ENCODE data around the gene TINAG. TPM values are rescaled to one million over a fixed set of nuclear protein-coding genes. Genes with fewer than 3 reads are reported as not detected.

TINAG gene
- total RNA-seq, 1 experiment from 2014 or later, result not detected

DNA sequence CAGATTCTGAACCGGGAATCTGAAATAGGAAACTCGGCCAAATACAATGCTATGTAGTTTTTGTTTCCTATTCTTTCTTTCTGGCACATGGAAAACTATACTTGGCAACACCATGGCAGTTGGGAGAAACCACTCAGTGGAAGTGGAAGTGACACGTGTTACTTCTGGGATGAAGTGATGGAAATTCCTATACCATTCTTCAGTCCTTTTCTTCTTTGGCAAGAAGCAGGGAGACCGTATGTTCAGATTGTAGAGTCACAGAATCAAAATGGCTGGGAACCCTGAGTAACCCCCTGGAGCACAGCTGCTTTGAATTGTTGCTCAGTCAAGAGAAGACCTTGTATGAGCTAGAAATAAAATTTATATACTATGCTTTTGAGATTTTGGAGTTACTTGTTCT lies 18.8 kb upstream of the TINAG start (continued):
- TF ChIP-seq, protein P1, sequence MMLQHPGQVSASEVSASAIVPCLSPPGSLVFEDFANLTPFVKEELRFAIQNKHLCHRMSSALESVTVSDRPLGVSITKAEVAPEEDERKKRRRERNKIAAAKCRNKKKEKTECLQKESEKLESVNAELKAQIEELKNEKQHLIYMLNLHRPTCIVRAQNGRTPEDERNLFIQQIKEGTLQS (IDR thresholded peaks at IDR 0.05), result no peak
- TF ChIP-seq RAD21 (IDR thresholded peaks at IDR 0.05; ENCODE audit: low read depth) (no peak), JUND (IDR thresholded peaks at IDR 0.05) (no peak), REST (IDR thresholded peaks at IDR 0.05; ENCODE audit: low read depth) (no peak), CEBPB (IDR thresholded peaks at IDR 0.05; ENCODE audit: low read depth) (no peak), ZFX (IDR thresholded peaks at IDR 0.05) (no peak), SIN3A (IDR thresholded peaks at IDR 0.05; ENCODE audit: low read depth) (no peak), TCF7L2 (IDR thresholded peaks at IDR 0.05; ENCODE audit: borderline replicate concordance, extremely low read depth, insufficient read depth, insufficient read length) (no peak), EZH2phosphoT487 (IDR thresholded peaks at IDR 0.05; ENCODE audit: borderline replicate concordance) (no peak)
- TF ChIP-seq, protein P2, sequence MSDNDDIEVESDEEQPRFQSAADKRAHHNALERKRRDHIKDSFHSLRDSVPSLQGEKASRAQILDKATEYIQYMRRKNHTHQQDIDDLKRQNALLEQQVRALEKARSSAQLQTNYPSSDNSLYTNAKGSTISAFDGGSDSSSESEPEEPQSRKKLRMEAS (IDR thresholded peaks at IDR 0.05), result no peak

GRCh38 chr6:54291146-54291545 lies 17.1 kb upstream of the TINAG start:
- H3K9me3 ChIP-seq (ENCODE audit: control insufficient read depth in 1 of 2, insufficient read depth in 1 of 2, low read depth in 1 of 2, low read length in 2 of 2), result no peaks in the 10 kb centered on the region
- POLR2A ChIA-PET, result no interaction called here
- no peaks in the 10 kb centered on the region for H3K36me3 ChIP-seq (ENCODE audit: control insufficient read depth in 1 of 2, insufficient read depth in 2 of 2, low read length in 2 of 2)
- H3K9me2 ChIP-seq (ENCODE audit: insufficient read depth), result no peaks in the 10 kb centered on the region
- no peak overlapping the region for H2AFZ ChIP-seq (ENCODE audit: low read depth, low read length, poor library complexity, severe bottlenecking)
- H3K4me3 ChIP-seq (replicated peaks in 1 of 2; ENCODE audit: low read depth in 1 of 2, low read length in 2 of 2), result no peak overlapping the region
- no peaks in the 10 kb centered on the region for H4K20me1 ChIP-seq (ENCODE audit: insufficient read depth)
- no peak overlapping the region for H3K27ac ChIP-seq (ENCODE audit: low read depth, low read length)
- CTCF ChIA-PET, result no interaction called here
- H3K27me3 ChIP-seq (ENCODE audit: insufficient read depth, low read length), result no peaks in the 10 kb centered on the region
- ATAC-seq (no peak), DNase-seq (ENCODE audit: low read depth, low spot score) (no peak)
- RAD21 ChIA-PET (ENCODE audit: low non-redundant PET in 1 of 2, low total read pairs in 2 of 2, uncharacterized antibody in 2 of 2, unreplicated experiment in 2 of 2), result no interaction called here
- intact Hi-C loops (cut with micrococcal nuclease), result no loop called here
- H3K4me1 ChIP-seq (ENCODE audit: control insufficient read depth in 1 of 2, insufficient read depth in 2 of 2, low read length in 2 of 2), result peaks cover 0 to 11% of the 10 kb centered on the region in 2 experiments; a peak in 2 of 4 replicates
- H3K4me2 ChIP-seq (ENCODE audit: low read length), result no peak overlapping the region; the same call in 1 of the 2 replicates
- no TSS peak for BruUV-seq (replicated peaks)
- H3K79me2 ChIP-seq (ENCODE audit: insufficient read depth, low read length), result no peaks in the 10 kb centered on the region
- H3K9ac ChIP-seq (ENCODE audit: low read length), result no peak overlapping the region
- TF ChIP-seq POLR2A (IDR thresholded peaks at IDR 0.05; ENCODE audit: borderline replicate concordance, extremely low read depth, insufficient read depth, insufficient read length), result no peak
- no peak for TF ChIP-seq REST (IDR thresholded peaks at IDR 0.05; ENCODE audit: low read depth)
- no peak for TF ChIP-seq POLR2AphosphoS5 (IDR thresholded peaks at IDR 0.05; ENCODE audit: low read depth, low read length)
- TF ChIP-seq, protein P1 (IDR thresholded peaks at IDR 0.05), result no peak
- TF ChIP-seq TCF7L2 (IDR thresholded peaks at IDR 0.05; ENCODE audit: borderline replicate concordance, extremely low read depth, insufficient read depth, insufficient read length), result no peak
- TF ChIP-seq SP1 (IDR thresholded peaks at IDR 0.05; ENCODE audit: low read depth), result no peak
- no peak for TF ChIP-seq FOSL1 (IDR thresholded peaks at IDR 0.05; ENCODE audit: low read depth)
- TF ChIP-seq YY1 (IDR thresholded peaks at IDR 0.05; ENCODE audit: extremely low read depth, insufficient replicate concordance, low read depth, low read length), result no peak
- no peak for TF ChIP-seq CBX3 (IDR thresholded peaks at IDR 0.05; ENCODE audit: low read depth)
- no peak for TF ChIP-seq SRF (IDR thresholded peaks at IDR 0.05; ENCODE audit: low read depth)
- TF ChIP-seq JUND (IDR thresholded peaks at IDR 0.05), result no peak
- no peak for TF ChIP-seq EZH2 (IDR thresholded peaks at IDR 0.05)
- no peak for TF ChIP-seq CEBPB (IDR thresholded peaks at IDR 0.05; ENCODE audit: low read depth)
- TF ChIP-seq ZFX (IDR thresholded peaks at IDR 0.05), result no peak
- TF ChIP-seq ELF1 (IDR thresholded peaks at IDR 0.05; ENCODE audit: borderline replicate concordance, low read depth), result no peak
- TF ChIP-seq EGR1 (IDR thresholded peaks at IDR 0.05; ENCODE audit: low read depth), result no peak

All from HCT116 (cell line).